Endometrial microvascular endothelial cells (primary cell): ENCODE results near the gene SEMA5A. TPM values are rescaled to one million over a fixed set of nuclear protein-coding genes. Genes with fewer than 3 reads are reported as not detected.

Source experiments
- in situ Hi-C: cut with HindIII; loops from 2 replicates; pipeline ENCODE4 v1.10.0; 2017; ENCODE audit warnings: low sequenced_read_pairs, low pct_unique_long_range_greater_than_20kb; ENCODE audit errors: inconsistent ontology term
- total RNA-seq: library from RNA; depleted of rRNA; stranded (reverse); fragments of >200 nt; gene quantifications from one replicate; pipeline ENCODE4 v1.2.3, GENCODE V29; 2015; ENCODE audit errors: inconsistent ontology term

SEMA5A gene, protein sequence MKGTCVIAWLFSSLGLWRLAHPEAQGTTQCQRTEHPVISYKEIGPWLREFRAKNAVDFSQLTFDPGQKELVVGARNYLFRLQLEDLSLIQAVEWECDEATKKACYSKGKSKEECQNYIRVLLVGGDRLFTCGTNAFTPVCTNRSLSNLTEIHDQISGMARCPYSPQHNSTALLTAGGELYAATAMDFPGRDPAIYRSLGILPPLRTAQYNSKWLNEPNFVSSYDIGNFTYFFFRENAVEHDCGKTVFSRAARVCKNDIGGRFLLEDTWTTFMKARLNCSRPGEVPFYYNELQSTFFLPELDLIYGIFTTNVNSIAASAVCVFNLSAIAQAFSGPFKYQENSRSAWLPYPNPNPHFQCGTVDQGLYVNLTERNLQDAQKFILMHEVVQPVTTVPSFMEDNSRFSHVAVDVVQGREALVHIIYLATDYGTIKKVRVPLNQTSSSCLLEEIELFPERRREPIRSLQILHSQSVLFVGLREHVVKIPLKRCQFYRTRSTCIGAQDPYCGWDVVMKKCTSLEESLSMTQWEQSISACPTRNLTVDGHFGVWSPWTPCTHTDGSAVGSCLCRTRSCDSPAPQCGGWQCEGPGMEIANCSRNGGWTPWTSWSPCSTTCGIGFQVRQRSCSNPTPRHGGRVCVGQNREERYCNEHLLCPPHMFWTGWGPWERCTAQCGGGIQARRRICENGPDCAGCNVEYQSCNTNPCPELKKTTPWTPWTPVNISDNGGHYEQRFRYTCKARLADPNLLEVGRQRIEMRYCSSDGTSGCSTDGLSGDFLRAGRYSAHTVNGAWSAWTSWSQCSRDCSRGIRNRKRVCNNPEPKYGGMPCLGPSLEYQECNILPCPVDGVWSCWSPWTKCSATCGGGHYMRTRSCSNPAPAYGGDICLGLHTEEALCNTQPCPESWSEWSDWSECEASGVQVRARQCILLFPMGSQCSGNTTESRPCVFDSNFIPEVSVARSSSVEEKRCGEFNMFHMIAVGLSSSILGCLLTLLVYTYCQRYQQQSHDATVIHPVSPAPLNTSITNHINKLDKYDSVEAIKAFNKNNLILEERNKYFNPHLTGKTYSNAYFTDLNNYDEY
- 0.37 TPM for total RNA-seq

DNA sequence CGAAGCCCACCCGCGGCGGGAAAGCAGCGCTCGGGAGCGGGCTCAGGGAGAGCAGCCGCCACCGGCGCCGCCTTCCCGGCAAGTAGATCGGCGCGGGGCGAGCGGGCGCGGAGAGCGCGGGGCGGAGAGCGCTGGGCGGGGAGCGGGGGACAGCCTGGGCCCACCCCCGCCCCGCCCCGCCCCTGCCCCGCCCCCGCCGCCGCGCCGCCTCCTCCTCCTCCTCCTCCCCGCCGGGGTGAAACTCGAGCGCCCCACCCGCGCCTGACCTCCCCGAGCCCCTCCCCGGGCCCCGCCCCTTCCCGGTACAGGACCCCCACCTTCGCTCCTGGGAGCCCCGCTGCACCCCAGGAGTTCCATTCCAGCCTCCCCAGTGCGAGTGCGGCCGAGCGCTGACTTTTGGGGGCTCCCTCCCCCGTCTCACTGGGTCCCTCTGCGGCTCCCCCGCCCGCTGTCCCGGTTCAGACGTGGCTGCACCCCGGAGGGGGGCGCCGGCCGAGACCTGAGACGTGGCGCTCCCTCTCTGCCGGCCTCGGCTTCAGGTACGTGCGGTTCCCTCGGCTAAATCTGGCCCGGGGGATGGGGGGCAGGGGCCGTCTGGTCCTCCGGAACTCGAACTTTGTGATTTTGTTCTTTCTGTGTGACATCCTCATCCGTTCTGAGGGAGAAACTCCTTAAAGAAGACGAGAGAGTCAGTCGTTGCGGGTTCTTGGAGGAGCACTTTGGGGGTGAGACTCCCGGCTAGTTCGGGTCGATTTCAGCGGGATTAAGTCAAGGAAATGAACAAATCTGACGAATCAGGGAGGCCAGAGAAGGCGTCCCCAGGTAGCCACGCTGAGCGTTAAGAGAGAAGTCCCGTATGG is at the start of gene SEMA5A:
Gene SEMA5A (minus strand): TSS at position 84 of the 860 bp plus-strand sequence. CDS start 166,129 bp downstream, outside the sequence.
- in situ Hi-C loops: loop anchor here (25.0 kb wide), 1 partner anchor 184 kb away; no protein-coding TSS in a partner anchor

DNA sequence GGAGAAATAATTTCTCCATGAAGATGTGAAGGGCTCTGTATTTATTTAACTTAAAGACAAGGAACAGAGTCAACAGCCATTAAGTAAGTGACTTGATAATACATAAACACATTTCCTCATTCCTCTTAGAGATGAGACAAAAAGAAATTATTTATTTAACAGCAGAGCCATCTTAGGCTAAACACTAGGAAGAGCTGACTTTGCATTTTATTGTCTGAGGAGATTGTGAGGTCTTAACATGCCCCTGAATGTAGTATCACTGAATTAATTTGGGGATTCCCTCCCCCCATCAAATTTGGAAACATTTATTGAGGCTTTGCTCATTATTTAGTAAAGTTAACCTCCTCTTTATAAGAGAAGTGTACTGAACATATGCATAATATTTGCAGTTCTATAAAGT is 49.0 kb upstream of the SEMA5A start:
- in situ Hi-C loops: no loop called here

DNA sequence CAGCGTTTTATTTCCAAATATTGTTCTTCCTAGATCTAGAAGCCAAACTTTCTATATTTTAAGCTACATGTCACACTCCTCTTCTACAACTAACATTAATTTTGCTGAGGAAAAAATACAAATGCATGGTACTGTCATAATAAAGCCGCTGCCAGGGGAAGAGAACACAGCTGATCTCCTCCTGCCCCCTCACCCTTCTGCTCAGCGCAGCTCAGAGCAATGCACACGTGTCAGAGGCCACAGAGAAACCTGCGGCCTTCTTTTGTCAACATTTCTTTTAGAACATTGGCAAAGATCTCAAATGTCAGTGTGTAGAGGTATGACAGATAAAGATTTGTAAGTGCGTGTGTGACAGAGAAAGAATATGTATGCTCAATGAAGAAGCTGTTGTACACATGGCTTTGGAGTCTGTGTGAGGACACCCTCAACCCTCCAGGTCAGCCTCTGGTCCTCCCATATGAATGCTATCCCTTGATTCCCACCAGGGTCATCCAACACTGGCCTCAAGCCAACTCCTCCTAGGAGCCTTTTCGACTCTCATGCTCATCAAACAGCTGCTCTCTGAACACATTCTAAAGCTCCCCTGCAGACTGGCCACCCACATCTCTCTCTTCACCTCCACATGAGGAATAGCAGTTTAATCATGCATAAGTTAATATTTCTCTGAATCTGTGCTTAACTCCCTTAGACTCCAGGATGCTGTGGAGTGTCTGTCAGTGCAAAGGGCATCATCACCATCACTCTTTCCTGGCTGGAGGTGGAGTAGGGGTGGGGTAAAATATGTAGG is 43.4 kb upstream of the SEMA5A start:
- in situ Hi-C loops: no loop called here

DNA sequence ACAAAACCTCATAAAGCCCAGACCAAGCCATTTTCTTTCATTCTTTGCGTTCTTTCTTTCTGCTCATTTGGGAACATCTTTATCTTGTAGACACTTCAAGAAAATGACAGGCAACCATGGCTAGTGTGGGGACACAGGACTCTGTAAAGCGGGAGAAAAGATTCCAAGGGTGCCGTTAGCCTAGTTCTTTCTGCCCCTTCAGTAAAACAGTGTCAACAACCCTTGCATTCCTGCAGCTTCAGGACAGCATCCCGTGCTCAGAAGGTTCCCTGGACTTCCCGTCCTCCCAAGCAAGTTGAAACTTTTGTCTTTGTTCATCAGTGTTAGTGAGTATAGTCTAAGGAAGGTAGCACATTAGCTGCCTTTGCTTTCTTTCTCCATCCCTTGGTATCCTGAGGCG is 42.4 kb upstream of the SEMA5A start:
- in situ Hi-C loops: no loop called here

DNA sequence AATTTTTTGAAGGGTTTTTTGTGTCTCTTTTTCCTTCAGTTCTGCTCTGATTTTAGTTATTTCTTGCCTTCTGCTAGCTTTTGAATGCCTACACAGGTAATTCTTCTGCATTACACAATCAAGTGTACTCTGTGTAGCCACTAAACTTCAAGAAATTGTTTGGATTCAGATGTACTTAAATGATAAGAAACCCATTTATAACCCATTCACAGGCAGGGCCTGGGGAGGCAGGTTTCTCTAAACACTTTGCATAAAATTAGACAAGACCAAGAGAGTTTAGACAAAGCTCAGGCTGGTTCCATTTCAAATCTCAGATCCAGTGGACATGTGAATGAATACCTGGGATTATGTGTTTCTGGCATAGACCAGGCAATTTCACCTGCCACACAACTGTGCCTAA is 41.3 kb upstream of the SEMA5A start:
- in situ Hi-C loops: no loop called here

DNA sequence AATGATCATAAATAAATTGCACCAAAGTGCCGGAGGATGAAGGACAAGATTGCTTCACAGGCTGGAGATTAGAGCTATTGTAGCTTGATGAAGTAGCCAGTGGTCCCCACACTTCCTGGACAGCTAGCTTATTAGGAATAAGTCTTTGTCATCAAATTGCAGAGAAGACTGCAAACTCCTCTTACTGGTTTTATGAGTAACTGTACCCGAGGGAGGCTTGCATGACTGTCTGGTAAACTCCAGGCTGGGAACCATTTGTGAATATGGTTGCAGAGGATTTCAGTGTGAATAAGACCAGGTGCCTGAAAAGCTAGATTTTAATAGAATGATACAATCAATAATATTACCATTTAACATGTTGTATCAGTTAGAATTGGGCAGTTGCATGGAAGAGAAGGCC is 36.5 kb upstream of the SEMA5A start:
- in situ Hi-C loops: no loop called here

DNA sequence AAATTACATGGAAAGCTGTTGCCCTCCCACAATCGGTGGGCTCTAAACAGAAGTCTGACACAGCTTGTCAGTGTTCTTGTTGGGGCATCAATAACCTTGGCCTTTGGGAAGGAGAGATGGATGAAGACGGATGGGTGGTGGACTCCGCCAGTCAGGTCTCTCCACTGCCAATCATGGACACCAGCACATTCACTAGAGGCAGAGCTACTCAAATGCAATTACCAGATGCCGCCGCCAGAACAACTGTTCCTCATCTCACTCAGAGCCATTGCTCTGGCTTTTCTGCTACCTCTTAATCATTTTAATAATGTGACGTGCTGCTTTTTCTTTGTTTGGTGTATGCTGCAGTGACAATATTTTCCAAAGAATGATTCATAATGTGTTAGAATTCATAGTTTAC is 27.9 kb upstream of the SEMA5A start:
- in situ Hi-C loops: no loop called here

DNA sequence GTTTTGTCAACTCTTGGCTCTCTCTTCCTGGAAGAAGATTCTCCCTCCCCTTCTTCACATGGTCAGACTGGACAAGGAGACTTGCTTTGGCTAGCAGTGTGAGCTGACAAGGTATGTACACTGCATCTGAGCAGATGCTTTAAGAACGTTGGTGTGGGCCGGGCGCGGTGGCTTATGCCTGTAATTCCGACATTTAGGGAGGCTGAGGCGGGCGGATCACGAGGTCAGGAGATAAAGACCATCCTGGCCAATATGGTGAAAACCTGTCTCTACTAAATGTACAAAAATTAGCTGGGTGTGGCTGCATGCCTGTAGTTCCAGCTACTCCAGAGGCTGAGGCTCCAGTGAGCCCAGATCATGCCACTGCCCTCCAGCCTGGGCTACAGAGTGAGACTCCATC is 26.4 kb upstream of the SEMA5A start:
- in situ Hi-C loops: no loop called here

DNA sequence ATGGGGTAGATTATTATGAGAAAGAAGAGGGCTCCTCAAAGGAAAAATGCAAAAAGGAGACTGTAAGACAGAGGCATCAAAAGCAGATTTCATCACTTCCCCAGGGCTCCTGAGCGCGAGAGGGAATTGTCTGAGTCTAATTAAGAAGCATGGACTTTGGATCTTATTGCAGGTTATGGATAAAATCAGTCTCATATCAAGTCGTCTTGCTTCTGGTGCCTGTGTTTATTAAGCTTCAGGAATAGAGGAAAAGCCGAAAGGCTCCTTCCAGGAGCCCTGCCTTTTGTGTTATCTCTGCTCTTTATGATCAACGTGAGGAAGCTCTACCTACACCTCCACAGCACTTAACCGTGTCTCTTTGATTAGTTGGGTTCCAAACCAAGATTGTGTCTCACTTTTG is 25.0 kb upstream of the SEMA5A start:
- in situ Hi-C loops: no loop called here

DNA sequence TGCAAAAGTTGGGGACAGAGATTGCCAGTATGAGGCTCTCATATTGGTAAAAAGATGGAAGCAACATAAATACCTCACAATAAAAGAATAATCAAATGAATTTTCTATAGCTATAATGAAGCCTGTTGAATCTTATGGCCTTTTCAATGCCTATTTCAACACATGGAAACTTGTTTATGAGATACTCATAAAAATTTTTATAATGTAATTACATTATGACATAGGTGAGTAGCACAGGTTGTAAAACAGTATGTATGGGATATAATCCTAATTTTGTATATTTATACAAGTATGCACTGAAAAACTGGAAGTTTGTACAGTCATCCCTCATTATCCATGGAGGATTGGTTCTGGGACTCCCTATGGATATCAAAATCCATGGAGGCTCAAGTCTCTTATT is 21.2 kb upstream of the SEMA5A start:
- in situ Hi-C loops: no loop called here

DNA sequence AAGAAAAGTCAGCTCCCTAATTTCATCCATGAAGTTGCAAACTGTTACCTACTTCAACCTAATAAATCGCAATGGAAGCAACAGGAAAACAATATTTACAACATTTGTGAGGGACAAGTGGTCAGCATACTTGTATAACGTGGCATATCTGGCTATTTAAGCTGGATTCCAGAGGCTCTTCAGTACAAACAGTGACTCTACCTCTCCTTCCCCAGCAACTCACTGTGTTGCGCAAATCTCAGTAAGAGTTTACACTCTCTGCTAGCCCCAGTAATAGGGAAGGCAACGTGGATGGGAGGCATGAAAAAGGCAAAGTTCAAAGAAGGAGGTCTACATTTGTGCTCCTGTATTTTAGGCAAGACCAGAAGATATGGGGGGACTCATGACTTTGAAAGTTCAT is 18.9 kb upstream of the SEMA5A start:
- in situ Hi-C loops: no loop called here

DNA sequence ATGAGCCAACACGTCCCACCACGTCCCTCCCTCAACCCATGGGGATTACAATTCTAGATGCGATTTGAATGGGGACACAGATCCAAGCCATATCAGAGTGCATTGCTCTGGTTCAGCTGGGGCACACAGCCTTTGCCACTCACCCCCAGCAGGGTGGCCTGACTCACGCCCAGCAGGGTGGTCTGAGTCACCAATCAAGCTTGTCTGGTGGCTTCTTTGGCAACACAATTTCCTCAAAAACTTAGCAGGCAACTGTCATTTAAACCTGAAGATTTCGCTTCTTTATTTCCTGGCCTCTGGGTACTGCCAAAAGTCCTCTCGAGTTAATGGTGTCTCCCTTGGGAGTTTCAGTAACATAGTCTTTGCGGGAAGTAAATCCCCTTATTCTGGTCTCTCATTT is 16.3 kb upstream of the SEMA5A start:
- in situ Hi-C loops: no loop called here

DNA sequence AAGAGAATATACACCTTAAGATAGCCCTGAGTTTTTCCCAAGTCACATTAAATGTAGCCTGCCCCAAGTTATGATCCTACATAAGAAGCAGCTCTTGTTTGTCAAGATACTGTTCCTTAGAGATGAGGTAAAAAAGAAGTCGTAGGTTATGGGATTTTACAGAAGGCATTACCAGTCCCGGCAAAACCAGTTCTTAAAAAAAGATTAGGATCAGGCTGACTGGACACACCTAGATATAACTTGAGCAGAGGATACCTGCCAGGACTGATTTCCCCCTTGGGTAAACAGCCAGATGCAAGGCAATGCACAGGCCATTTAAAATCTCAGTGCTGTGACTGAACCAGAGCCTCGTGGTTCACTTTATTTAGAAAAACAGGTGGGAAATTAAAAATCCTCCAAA is 14.1 kb upstream of the SEMA5A start:
- in situ Hi-C loops: no loop called here

DNA sequence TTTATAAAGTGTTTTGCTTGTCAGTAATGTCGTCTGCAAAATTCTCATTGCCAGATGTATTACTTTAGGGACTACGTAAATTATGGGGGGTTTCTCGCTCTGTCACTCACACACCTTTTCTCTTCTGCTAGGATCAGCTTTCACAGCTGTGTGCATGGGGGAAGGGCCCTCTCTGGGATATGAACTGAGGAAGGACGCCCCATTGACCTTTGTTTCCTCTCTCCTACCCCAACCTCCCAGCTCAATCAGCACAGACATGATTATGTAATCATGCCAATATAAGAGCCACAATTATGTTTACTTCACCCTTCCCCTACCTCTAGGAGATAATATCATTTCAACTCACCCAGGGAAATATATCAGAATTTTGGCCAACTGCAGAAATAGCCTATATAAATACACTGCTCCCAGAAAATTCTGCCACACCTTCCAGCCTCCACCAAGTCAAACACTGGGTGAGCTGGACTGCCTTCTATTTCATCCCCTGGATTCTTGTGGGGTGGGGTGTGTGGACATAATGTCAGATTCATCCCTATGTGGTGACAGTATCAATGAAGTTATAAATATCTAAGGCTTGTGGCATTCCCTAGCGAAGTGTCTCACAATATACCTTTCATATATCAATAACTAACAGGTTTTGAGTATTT is 12.6 kb upstream of the SEMA5A start:
- in situ Hi-C loops: no loop called here

DNA sequence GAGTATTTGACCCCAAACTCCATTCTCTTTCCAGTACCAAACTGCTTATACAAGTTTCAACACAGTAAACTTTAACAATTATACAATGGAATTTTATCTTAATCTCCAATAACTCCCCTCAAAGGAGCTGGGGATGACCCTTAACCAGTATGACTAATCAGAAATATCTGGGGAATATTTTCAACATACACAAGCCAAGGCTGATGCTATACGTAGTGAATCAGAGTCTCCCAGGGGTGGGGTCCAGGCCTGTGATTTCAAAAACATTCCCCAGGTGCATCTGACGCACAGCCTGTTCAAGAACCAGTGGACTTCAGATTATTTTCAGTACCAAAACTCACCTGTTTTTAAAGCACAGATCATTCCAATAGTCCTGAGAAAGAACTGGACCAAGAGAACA is 11.8 kb upstream of the SEMA5A start:
- in situ Hi-C loops: no loop called here

DNA sequence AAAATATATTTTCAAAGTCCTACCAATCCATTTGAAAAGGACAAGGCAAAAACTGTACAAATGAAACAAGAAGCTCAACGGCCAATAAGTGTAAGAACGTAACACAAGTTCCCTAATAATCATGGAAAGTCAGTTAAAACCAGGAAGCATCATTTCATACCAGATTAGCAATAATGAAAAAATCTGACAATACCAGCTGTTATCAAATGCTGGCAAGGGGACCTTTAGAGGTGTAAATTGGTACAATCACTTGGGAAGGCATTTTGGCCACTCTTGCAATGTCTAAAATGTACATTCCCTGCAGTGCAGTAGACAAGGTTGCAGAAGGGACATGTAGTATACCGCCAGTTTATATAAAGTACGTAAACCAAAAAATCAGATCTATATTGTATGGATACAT is 10.1 kb upstream of the SEMA5A start:
- in situ Hi-C loops: no loop called here

DNA sequence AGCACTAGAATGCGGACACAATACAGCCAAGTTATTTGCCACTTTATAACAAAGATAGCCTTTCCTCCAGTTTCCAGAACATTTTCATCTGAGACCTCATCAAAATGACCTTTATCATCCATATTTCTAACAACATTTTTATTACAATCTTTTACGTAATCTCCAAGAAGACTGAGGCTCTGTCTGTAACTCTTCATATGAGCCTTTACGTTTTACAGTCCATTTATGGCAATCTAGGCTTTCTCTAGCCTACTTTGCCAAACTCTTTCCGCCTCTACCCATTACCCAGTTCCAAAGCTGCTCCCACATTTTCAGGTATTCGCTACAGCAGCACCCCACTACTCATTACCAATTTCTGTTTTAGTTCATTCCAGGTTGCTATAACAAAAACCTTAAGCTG is 8.2 kb upstream of the SEMA5A start:
- in situ Hi-C loops: no loop called here

DNA sequence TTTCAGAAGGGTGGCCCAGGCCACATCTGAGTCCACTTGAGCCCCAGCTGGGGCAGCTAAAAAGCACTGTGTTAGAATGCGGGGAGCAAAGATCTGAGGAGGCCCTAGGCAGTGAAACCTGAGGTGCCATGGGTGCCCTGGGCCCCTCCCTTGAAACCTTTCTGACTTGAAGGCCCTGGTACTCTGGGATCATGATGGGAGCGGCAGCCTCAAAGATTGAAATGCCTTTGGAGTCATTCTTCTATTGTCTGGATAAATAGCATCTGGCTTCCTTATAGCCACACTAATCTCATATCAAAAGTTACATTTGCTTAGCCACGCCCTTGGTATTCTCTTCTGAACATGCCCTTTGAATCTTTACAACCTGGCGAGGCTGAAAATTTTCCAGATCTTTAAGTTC is 7.7 kb upstream of the SEMA5A start:
- in situ Hi-C loops: no loop called here
